Measurements from ENCODE around the gene SASH1. TPM values are rescaled to one million over a fixed set of nuclear protein-coding genes. Genes with fewer than 3 reads are reported as not detected.
"Not testable (repeated sequence)": the region's sequence is repeated elsewhere in the genome, so short reads cannot be mapped to it uniquely, and the experiment has no call there.

SASH1 gene
- total RNA-seq, 1 experiment from 2014 or later: 9.8 TPM

GRCh38 chr6:148379966-148380713 is 37.5 kb downstream of the SASH1 start:
- ChIA-PET CTCF (no interaction called here), POLR2A (ENCODE audit: unreplicated experiment) (no interaction called here)
- no peak overlapping the region for H3K27ac ChIP-seq (ENCODE audit: low read length)
- no TSS peak for BruUV-seq (replicated peaks)
- H3K79me2 ChIP-seq (ENCODE audit: low read length): no peaks in the 10 kb centered on the region
- H4K20me1 ChIP-seq (ENCODE audit: low read length): no peaks in the 10 kb centered on the region
- no peaks in the 10 kb centered on the region for H3K9me3 ChIP-seq (ENCODE audit: low read length)
- H3K9ac ChIP-seq (ENCODE audit: low read length): no peak overlapping the region
- H3F3A ChIP-seq (ENCODE audit: low read length, unreplicated experiment): no peaks in the 10 kb centered on the region
- intact Hi-C loops (cut with micrococcal nuclease): no loop called here
- no peaks in the 10 kb centered on the region for H3K36me3 ChIP-seq (ENCODE audit: low read depth, low read length)
- H3K9me2 ChIP-seq (replicated peaks; ENCODE audit: low read length): no peaks in the 10 kb centered on the region
- no peak overlapping the region for H3K4me3 ChIP-seq (ENCODE audit: low read length)
- no peak overlapping the region for H3K4me2 ChIP-seq (ENCODE audit: low read length)
- no peaks in the 10 kb centered on the region for H3K27me3 ChIP-seq (ENCODE audit: low read length)
- no peaks in the 10 kb centered on the region for H3K4me1 ChIP-seq (ENCODE audit: insufficient read depth, low read length)
- no peak for TF ChIP-seq EZH2phosphoT487 (IDR thresholded peaks at IDR 0.05; ENCODE audit: borderline replicate concordance, low read length)
- TF ChIP-seq EZH2 (IDR thresholded peaks at IDR 0.05; ENCODE audit: low read length, unreplicated experiment): no peak
- TF ChIP-seq CTCF (conservative IDR thresholded peaks at IDR 0.05; ENCODE audit: low read depth, low read length): no peak
- DNase-seq: no peak
- H2AFZ ChIP-seq (ENCODE audit: low read length): no peak overlapping the region
- ATAC-seq: no peak

GRCh38 chr6:148382051-148382450 is 39.4 kb downstream of the SASH1 start:
- H3K4me2 ChIP-seq (ENCODE audit: low read length); H2AFZ ChIP-seq (ENCODE audit: low read length); H3K4me1 ChIP-seq (ENCODE audit: insufficient read depth, low read length); H4K20me1 ChIP-seq (ENCODE audit: low read length); H3F3A ChIP-seq (ENCODE audit: low read length, unreplicated experiment); H3K9me2 ChIP-seq (replicated peaks; ENCODE audit: low read length); ATAC-seq; intact Hi-C loops (cut with micrococcal nuclease); H3K27me3 ChIP-seq (ENCODE audit: low read length); H3K79me2 ChIP-seq (ENCODE audit: low read length); H3K36me3 ChIP-seq (ENCODE audit: low read depth, low read length); H3K27ac ChIP-seq (ENCODE audit: low read length); H3K9ac ChIP-seq (ENCODE audit: low read length); BruUV-seq (replicated peaks); H3K9me3 ChIP-seq (ENCODE audit: low read length); DNase-seq; H3K4me3 ChIP-seq (ENCODE audit: low read length); CTCF ChIA-PET; POLR2A ChIA-PET (ENCODE audit: unreplicated experiment): not testable (repeated sequence)

- Histone ChIP-seq H3K9me3 (ENCODE audit: low read length) (no peaks in the 10 kb centered on the region), H3K79me2 (ENCODE audit: low read length) (no peaks in the 10 kb centered on the region), H3K9ac (ENCODE audit: low read length) (no peak overlapping the region), H4K20me1 (ENCODE audit: low read length) (no peaks in the 10 kb centered on the region), H3K4me2 (ENCODE audit: low read length) (no peak overlapping the region), H3K9me2 (replicated peaks; ENCODE audit: low read length) (no peaks in the 10 kb centered on the region), H2AFZ (ENCODE audit: low read length) (no peak overlapping the region), H3K27ac (ENCODE audit: low read length) (no peak overlapping the region), H3K27me3 (ENCODE audit: low read length) (no peaks in the 10 kb centered on the region), H3K36me3 (ENCODE audit: low read depth, low read length) (no peaks in the 10 kb centered on the region), H3K4me1 (ENCODE audit: insufficient read depth, low read length) (no peaks in the 10 kb centered on the region), H3F3A (ENCODE audit: low read length, unreplicated experiment) (no peaks in the 10 kb centered on the region), H3K4me3 (ENCODE audit: low read length) (no peak overlapping the region)
- ChIA-PET CTCF (no interaction called here), POLR2A (ENCODE audit: unreplicated experiment) (no interaction called here)
- ATAC-seq: no peak
- TF ChIP-seq EZH2 (IDR thresholded peaks at IDR 0.05; ENCODE audit: low read length, unreplicated experiment) (no peak), EZH2phosphoT487 (IDR thresholded peaks at IDR 0.05; ENCODE audit: borderline replicate concordance, low read length) (no peak), CTCF (conservative IDR thresholded peaks at IDR 0.05; ENCODE audit: low read depth, low read length) (no peak)
- DNase-seq: no peak
- intact Hi-C loops (cut with micrococcal nuclease): no loop called here
- no TSS peak for BruUV-seq (replicated peaks)
Observed at GRCh38 chr6:148382861-148383260, 40.2 kb downstream of the SASH1 start.

Data from PC-3 (cell line).